ENCODE results near the gene NSFL1C. TPM values are rescaled to one million over a fixed set of nuclear protein-coding genes. Genes with fewer than 3 reads are reported as not detected.

The NSFL1C gene
- polyA plus RNA-seq, 2 of the 4 experiments (the other 2 are of a cell fraction): 56.6 to 136 TPM

DNA sequence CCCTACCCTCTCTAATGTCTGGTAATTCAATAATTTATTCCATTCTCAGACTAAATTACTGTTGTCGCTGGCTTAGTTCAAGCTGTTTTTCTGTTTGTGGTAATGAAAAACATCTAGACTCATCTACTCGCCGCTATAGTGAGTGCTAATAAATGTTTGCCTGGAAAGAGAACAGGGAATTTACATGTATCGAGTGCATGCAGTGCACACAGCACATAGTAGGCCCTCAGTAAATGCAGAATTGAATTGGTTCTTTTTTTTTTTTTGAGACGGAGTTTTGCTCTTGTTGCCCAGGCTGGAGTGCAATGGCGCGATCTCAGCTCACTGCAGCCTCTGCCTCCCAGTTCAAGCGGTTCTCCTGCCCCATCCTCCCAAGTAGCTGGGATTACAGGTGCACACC lies 7.7 kb upstream of the NSFL1C start:
- WGBS (ENCODE audit: missing lambda C conversion rate): 92% methylated on average over 8 of the region's 8 CpGs
- no peak for FAIRE-seq
- DNase-seq (ENCODE audit: low read depth in 1 of 2, low spot score in 1 of 2): no peak
- Histone ChIP-seq H3K4me3 (no peak overlapping the region), H3K4me1 (peaks cover 36% of the 10 kb centered on the region), H3K4me2 (no peak overlapping the region), H3K9me3 (no peaks in the 10 kb centered on the region), H3K27ac (no peak overlapping the region)
- ChIA-PET CTCF (interaction anchor here (1.0 to 12.5 kb wide), 5 partner anchors 8 to 303 kb away, joined by 3 to 306 read pairs (median 10); partner anchors contain the start of gene NSFL1C), POLR2A (no interaction called here)
- ATAC-seq: no peak
- TF ChIP-seq ZC3H11A (IDR thresholded peaks at IDR 0.05) (no peak), SREBF2 (IDR thresholded peaks at IDR 0.05) (no peak), CHD2 (IDR thresholded peaks at IDR 0.05; ENCODE audit: low read length, partially characterized antibody) (no peak), CBX2 (IDR thresholded peaks at IDR 0.05; ENCODE audit: borderline replicate concordance, low read depth) (no peak), MAFK (IDR thresholded peaks at IDR 0.05; ENCODE audit: partially characterized antibody) (no peak), BHLHE40 (IDR thresholded peaks at IDR 0.05; ENCODE audit: low read depth, low read length) (no peak), KDM1A (IDR thresholded peaks at IDR 0.05; ENCODE audit: low read depth) (no peak), NPAS2 (CRISPR knock-in tag; IDR thresholded peaks at IDR 0.05; ENCODE audit: borderline replicate concordance) (no peak), TP53 (CRISPR knock-in tag; IDR thresholded peaks at IDR 0.05) (no peak)
- TF ChIP-seq, protein P1, sequence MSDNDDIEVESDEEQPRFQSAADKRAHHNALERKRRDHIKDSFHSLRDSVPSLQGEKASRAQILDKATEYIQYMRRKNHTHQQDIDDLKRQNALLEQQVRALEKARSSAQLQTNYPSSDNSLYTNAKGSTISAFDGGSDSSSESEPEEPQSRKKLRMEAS (IDR thresholded peaks at IDR 0.05): no peak
- TF ChIP-seq, protein P2, sequence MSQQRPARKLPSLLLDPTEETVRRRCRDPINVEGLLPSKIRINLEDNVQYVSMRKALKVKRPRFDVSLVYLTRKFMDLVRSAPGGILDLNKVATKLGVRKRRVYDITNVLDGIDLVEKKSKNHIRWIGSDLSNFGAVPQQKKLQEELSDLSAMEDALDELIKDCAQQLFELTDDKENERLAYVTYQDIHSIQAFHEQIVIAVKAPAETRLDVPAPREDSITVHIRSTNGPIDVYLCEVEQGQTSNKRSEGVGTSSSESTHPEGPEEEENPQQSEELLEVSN (IDR thresholded peaks at IDR 0.05; ENCODE audit: borderline replicate concordance, low read depth): no peak

DNA sequence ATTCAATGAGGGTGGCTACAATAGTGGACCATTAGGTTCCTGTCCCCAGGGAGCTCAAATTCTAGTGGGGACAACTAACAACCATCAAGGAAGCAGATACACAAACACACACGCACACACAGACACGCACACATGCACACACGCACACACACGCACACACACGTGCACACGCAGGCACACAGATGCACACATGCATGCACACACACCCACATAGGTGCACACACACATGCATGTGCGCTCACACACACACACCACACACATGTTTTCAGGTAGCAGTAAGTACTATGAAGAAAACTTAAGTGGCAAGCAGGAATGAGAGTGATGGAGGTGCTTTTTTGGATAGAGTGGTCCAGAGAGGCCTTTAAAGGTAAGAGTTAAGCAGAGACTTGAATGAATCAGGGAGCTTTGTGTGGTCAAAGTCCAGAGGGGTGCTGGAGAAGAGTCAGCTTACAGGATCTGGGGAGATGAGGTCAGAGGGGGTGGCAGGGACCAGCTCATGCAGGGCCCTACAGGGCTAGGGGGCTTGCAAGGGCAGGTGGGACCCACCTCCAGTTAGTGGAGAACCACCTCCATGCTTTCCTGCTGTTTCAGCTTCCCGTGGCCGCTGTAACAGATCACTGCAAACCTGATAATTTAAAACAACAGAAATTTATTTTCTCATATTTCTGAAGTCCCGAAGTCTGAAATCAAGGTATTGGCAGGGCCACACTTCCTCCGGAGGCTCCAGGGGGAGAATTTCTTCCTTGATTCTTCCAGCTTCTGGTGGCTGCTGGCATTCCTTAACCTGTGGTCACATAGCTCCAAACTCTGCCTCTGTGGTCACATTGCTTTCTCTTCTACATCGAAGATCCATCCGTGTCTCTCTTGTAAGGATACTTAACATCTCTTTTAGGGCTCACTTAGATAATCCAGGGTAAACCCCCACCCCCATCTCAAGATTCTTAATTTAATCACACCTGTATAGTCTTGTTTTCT lies 6.9 kb upstream of the NSFL1C start:
- POLR2A ChIA-PET: no interaction called here
- CTCF ChIA-PET: interaction anchor here (0.6 to 12.5 kb wide), 10 partner anchors 16 to 655 kb away, joined by 3 to 306 read pairs (median 4); partner anchors contain the start of gene SDCBP2
- Histone ChIP-seq H3K4me3 (no peak overlapping the region), H3K9me3 (no peaks in the 10 kb centered on the region), H3K4me1 (peaks cover 36% of the 10 kb centered on the region), H3K4me2 (peak overlapping the region; percentile 23; the same call in 1 of the 3 replicates), H3K27ac (peak overlapping the region in 1 of 2 experiments; percentile 31; a peak in 2 of 6 replicates)
- no peak for FAIRE-seq
- 80% methylated on average over 13 of the region's 13 CpGs for WGBS (ENCODE audit: missing lambda C conversion rate)
- no peak for DNase-seq (ENCODE audit: low read depth in 1 of 2, low spot score in 1 of 2)
- ATAC-seq: no peak
- TF ChIP-seq BHLHE40 (IDR thresholded peaks at IDR 0.05; ENCODE audit: low read depth, low read length): no peak
- TF ChIP-seq FOSB (CRISPR knock-in tag; IDR thresholded peaks at IDR 0.05): no peak
- TF ChIP-seq HDAC2 (IDR thresholded peaks at IDR 0.05): no peak
- TF ChIP-seq HEYL (CRISPR knock-in tag; IDR thresholded peaks at IDR 0.05): no peak
- no peak for TF ChIP-seq PHF8 (IDR thresholded peaks at IDR 0.05; ENCODE audit: borderline replicate concordance, low read depth)
- TF ChIP-seq RARB (CRISPR knock-in tag; IDR thresholded peaks at IDR 0.05): no peak
- TF ChIP-seq POLR2AphosphoS2 (conservative IDR thresholded peaks at IDR 0.05; ENCODE audit: low read length): no peak
- TF ChIP-seq CEBPB (IDR thresholded peaks at IDR 0.05): no peak
- TF ChIP-seq EHMT2 (IDR thresholded peaks at IDR 0.05; ENCODE audit: low read depth): no peak
- no peak for TF ChIP-seq FOXS1 (CRISPR knock-in tag; IDR thresholded peaks at IDR 0.05)
- TF ChIP-seq NR3C1 (IDR thresholded peaks at IDR 0.05): no peak
- no peak for TF ChIP-seq POLR2A (IDR thresholded peaks at IDR 0.05; ENCODE audit: low read length)
- TF ChIP-seq, protein P3, sequence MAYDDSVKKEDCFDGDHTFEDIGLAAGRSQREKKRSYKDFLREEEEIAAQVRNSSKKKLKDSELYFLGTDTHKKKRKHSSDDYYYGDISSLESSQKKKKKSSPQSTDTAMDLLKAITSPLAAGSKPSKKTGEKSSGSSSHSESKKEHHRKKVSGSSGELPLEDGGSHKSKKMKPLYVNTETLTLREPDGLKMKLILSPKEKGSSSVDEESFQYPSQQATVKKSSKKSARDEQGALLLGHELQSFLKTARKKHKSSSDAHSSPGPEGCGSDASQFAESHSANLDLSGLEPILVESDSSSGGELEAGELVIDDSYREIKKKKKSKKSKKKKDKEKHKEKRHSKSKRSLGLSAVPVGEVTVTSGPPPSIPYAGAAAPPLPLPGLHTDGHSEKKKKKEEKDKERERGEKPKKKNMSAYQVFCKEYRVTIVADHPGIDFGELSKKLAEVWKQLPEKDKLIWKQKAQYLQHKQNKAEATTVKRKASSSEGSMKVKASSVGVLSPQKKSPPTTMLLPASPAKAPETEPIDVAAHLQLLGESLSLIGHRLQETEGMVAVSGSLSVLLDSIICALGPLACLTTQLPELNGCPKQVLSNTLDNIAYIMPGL (CRISPR knock-in tag; IDR thresholded peaks at IDR 0.05; ENCODE audit: borderline replicate concordance): no peak
- TF ChIP-seq JUN (IDR thresholded peaks at IDR 0.05): no peak
- TF ChIP-seq, protein P1 (IDR thresholded peaks at IDR 0.05): no peak
- no peak for TF ChIP-seq CBX8 (IDR thresholded peaks at IDR 0.05)
- TF ChIP-seq ZSCAN20 (CRISPR knock-in tag; IDR thresholded peaks at IDR 0.05): no peak
- no peak for TF ChIP-seq RFX5 (IDR thresholded peaks at IDR 0.05)
- TF ChIP-seq CBX2 (IDR thresholded peaks at IDR 0.05; ENCODE audit: borderline replicate concordance, low read depth): no peak

Data from A549 (cell line).